Coronary artery (tissue), 2 donors: ENCODE measurements around the gene SLFN11.
A peak's percentile ranks its signal among the peaks of the same experiment; 100 is the strongest.
"Not testable (repeated sequence)": the region's sequence is repeated elsewhere in the genome, so short reads cannot be mapped to it uniquely, and the experiment has no call there.

Experiments
- DNase-seq: peaks from one replicate; pipeline ENCODE4 v3.0.0-alpha.2; 2017; ENCODE audit warnings: low spot score
- H3K27ac ChIP-seq, 2 donors: fragments of 200-600 bp; sonication (generic); one replicate each; pipeline ENCODE4 v1.5.1; 2016 to 2019
- H3K4me3 ChIP-seq: fragments of 200-600 bp; sonication (generic); 2 replicates; pipeline ENCODE4 v1.5.1; 2016; ENCODE audit warnings: mild to moderate bottlenecking, moderate library complexity
- TF ChIP-seq, protein P1 (sequence below): fragments of 200-600 bp; sonication (generic); IDR thresholded peaks from one replicate; pipeline ENCODE4 v1.5.1; 2019; ENCODE audit warnings: antibody characterized with exemption

Gene SLFN11

GRCh38 chr17:35314415-35315216 lies 58.8 kb downstream of the SLFN11 start:
- Histone ChIP-seq H3K4me3 (peak overlapping the region; percentile 66), H3K27ac (peak overlapping the region; percentile 24 to 46)
- no peak for DNase-seq
- TF ChIP-seq, protein P1, sequence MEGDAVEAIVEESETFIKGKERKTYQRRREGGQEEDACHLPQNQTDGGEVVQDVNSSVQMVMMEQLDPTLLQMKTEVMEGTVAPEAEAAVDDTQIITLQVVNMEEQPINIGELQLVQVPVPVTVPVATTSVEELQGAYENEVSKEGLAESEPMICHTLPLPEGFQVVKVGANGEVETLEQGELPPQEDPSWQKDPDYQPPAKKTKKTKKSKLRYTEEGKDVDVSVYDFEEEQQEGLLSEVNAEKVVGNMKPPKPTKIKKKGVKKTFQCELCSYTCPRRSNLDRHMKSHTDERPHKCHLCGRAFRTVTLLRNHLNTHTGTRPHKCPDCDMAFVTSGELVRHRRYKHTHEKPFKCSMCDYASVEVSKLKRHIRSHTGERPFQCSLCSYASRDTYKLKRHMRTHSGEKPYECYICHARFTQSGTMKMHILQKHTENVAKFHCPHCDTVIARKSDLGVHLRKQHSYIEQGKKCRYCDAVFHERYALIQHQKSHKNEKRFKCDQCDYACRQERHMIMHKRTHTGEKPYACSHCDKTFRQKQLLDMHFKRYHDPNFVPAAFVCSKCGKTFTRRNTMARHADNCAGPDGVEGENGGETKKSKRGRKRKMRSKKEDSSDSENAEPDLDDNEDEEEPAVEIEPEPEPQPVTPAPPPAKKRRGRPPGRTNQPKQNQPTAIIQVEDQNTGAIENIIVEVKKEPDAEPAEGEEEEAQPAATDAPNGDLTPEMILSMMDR = no peak

- peak overlapping the region; percentile 66 for H3K4me3 ChIP-seq
- no peak for DNase-seq
- H3K27ac ChIP-seq = peak overlapping the region; percentile 17 to 46
- TF ChIP-seq, protein P1 = no peak
Measured at GRCh38 chr17:35313875-35314409, 59.5 kb downstream of the SLFN11 start.

DNA sequence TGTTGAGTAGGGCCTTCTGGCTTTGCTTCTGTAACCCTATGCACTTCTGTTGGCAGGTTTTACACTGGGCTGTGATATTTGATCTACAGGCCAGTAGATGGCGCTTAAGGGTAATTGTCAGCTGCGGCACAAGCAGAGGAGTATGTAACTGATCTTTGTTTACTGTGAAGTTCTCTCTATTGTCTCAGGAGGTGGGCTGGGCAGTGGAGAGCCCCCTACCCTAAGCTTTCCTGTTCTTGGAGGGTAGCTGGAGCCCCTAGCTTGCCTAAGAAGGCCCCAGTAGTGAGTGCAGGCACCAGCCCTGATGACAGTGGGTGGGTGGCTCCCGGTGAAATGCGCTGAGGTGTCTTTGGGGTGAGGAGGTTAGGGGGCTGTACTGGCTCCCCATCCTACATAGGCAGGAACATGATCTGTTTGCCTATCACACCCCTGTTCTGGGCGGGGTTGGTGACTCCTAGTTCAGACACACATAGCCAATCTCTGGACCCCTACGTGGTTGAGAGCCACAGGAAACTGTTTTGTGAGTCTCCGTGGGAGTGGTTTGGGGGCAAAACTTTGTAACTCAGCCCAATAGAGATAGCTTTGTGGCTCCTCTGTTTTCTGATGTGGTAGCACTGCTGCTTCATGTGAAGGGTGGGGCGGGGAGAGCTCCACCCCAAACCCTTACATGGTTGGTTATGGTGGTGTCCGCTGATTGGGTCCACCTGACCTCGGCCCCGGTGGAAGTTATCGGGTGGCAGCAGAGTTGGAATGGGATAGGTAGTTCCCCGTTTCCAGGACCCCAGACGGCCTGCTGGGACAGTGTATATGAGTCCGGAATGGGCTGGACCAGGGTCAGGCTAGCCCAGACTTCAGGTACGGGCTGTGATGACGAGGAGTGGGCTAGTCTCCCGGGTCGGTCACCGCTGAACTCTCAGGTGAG lies 60.4 kb downstream of the SLFN11 start:
- Histone ChIP-seq H3K4me3 (peak overlapping the region; percentile 66), H3K27ac (peak overlapping the region; percentile 17 to 46)
- no peak for DNase-seq
- TF ChIP-seq, protein P1 = peak; percentile 68

GRCh38 chr17:35312346-35312745 lies 61.1 kb downstream of the SLFN11 start:
- H3K4me3 ChIP-seq = no peak overlapping the region
- TF ChIP-seq, protein P1 = no peak
- H3K27ac ChIP-seq = no peak overlapping the region
- no peak for DNase-seq

DNA sequence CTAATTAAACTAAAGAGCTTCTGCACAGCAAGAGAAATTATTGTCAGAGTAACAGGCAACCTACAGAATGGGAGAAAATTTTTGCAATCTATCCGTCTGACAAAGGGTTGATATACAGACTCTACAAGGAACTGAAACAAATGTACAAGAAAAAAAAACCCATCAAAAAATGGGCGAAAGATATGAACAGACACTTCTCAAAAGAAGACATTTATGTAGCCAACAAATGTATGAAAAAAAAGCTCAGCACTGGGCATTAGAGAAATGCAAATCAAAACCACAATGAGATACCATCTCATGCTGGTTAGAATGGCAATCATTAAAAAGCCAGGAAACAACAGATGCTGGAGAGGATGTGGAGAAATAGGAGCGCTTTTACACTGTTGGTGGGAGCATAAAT lies 64.1 kb downstream of the SLFN11 start:
- H3K27ac ChIP-seq, DNase-seq, H3K4me3 ChIP-seq: not testable (repeated sequence)
